Coronary artery (tissue), 2 donors: ENCODE results near the gene JTB.

ENCODE experiments used
- DNase-seq: peaks from one replicate; pipeline ENCODE4 v3.0.0-alpha.2; 2017; ENCODE audit warnings: low spot score
- H3K27ac ChIP-seq, 2 donors: fragments of 200-600 bp; sonication (generic); one replicate each; pipeline ENCODE4 v1.5.1; 2016 to 2019
- H3K4me3 ChIP-seq: fragments of 200-600 bp; sonication (generic); 2 replicates; pipeline ENCODE4 v1.5.1; 2016; ENCODE audit warnings: mild to moderate bottlenecking, moderate library complexity
- CTCF ChIP-seq: fragments of 200-600 bp; sonication (generic); IDR thresholded peaks from one replicate; pipeline ENCODE4 v1.5.1; 2019; ENCODE audit warnings: antibody characterized with exemption

The JTB gene

GRCh38 chr1:153944827-153945117, 32.7 kb downstream of the JTB start:
- DNase-seq = no peak
- no peak for TF ChIP-seq CTCF
- Histone ChIP-seq H3K4me3 (peak overlapping the region; percentile 89), H3K27ac (peak overlapping the region; percentile 97 to 98)

GRCh38 chr1:153944005-153944826, 33.3 kb downstream of the JTB start:
- no peak for TF ChIP-seq CTCF
- peak overlapping the region; percentile 89 for H3K4me3 ChIP-seq
- peak overlapping the region; percentile 97 to 98 for H3K27ac ChIP-seq
- no peak for DNase-seq

GRCh38 chr1:153942766-153943549, 34.5 kb downstream of the JTB start:
- DNase-seq = no peak
- Histone ChIP-seq H3K4me3 (no peak overlapping the region), H3K27ac (no peak overlapping the region)
- TF ChIP-seq CTCF = no peak

GRCh38 chr1:153941826-153942725, 35.4 kb downstream of the JTB start:
- no peak for TF ChIP-seq CTCF
- H3K4me3 ChIP-seq = no peak overlapping the region
- H3K27ac ChIP-seq = no peak overlapping the region
- no peak for DNase-seq

- no peak for DNase-seq
- no peak for TF ChIP-seq CTCF
- Histone ChIP-seq H3K4me3 (no peak overlapping the region), H3K27ac (no peak overlapping the region)
These were observed 36.7 kb downstream of the JTB start for GRCh38 chr1:153940756-153941155.

GRCh38 chr1:153939476-153939875, 38.0 kb downstream of the JTB start:
- no peak for DNase-seq

More at GRCh38 chr1:153939476-153939875, 38.0 kb downstream of the JTB start:
- Histone ChIP-seq H3K27ac (no peak overlapping the region), H3K4me3 (no peak overlapping the region)
- TF ChIP-seq CTCF = no peak
